ENCODE data around the gene POLR1H.

GRCh38 chr6:30042914-30043313 lies 18.2 kb upstream of the POLR1H start:
- TF ChIP-seq EP300 (conservative IDR thresholded peaks at IDR 0.05; ENCODE audit: poor library complexity, severe bottlenecking) (no peak), POLR2AphosphoS5 (IDR thresholded peaks at IDR 0.05) (no peak), CTCF (IDR thresholded peaks at IDR 0.05; ENCODE audit: poor library complexity, severe bottlenecking) (no peak), TAF1 (IDR thresholded peaks at IDR 0.05; ENCODE audit: low read depth) (no peak), MXI1 (conservative IDR thresholded peaks at IDR 0.05; ENCODE audit: poor library complexity, severe bottlenecking) (no peak), REST (IDR thresholded peaks at IDR 0.05; ENCODE audit: borderline replicate concordance) (no peak), EZH2 (IDR thresholded peaks at IDR 0.05; ENCODE audit: borderline replicate concordance, insufficient read depth, low read length, poor library complexity, severe bottlenecking) (no peak)
